OCI-M2 (cell line): Measurements from ENCODE around the gene DDR2.

ENCODE experiments used
- DNase-seq: peaks from one replicate; lab custom pipeline; 2025; ENCODE audit not compliant: unreplicated experiment; lab: John Stamatoyannopoulos, UW

DDR2 gene

GRCh38 chr1:162694911-162695310 lies 62.6 kb downstream of the DDR2 start:
- DNase-seq = no peak

DNA sequence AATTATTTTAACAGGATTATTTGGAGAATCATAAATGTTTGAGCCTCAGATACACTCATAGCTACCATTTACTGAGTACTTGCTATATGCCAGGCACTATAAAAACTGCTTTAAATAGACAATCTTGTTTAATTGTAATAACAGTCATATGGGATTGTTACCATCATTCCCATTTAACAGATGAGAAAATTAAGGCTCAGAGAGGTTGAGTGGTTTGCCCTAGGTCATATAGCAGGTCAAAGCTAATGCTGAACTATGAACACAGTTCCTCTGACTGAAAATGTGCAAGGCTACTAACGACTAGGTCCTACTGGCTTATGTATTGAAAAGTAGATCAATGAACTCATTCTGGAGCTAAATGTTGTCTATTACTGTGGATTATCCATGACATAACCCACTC lies 63.4 kb downstream of the DDR2 start:
- DNase-seq = no peak

DNA sequence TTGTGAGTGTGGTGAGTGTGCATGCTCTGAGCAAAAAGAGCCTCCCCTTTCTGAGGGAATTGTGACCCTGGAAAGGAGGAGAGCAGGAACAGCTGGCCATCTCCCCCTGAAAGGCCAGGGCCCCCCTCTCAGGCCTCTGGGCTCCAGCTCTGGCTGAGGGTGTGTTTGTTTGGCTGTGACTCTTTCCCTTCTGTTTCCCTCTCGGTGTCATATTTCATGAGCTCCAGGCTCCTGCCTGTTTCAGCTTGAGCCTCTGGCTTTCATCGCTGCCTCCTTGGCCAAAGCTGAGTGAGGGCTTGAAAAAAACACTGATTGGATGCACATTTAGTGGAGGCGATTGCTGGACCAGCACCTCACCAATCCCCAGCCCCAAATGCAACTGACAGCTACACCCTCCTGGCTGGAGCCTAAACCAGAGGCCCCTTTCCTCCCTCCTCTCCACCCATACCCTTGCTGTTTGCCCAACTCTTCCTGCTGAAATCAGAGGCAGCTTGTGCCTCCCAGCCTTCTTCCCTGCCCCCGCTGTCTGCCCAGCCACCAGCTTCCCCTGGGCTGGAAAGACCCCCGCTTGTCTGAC lies 64.1 kb downstream of the DDR2 start:
- DNase-seq = no peak

- no peak for DNase-seq
These were observed 65.1 kb downstream of the DDR2 start for GRCh38 chr1:162697140-162697895.

- DNase-seq = no peak
These were observed 67.1 kb downstream of the DDR2 start for GRCh38 chr1:162699366-162699765.

DNA sequence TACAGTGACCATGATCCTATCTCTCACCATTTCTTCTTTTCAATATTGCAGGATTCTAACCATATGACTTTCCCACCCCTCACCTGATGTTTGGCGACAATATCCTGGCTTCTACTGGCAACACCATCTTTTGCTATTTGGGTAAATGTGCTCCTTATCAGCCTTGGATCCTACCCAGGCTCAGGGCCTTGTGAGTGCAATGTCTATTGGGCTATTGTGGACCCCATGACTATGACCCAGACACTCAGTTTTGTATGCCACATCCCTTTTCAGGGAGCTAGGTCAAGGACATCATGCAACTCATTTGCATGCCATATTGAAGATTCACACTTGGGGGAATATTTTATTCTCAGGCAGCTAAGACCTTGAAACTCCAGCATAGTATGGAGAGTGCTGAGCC lies 67.9 kb downstream of the DDR2 start:
- DNase-seq = no peak

- DNase-seq = no peak
These were observed 69.0 kb downstream of the DDR2 start for GRCh38 chr1:162701286-162701685.

- no peak for DNase-seq
These were observed 70.4 kb downstream of the DDR2 start for GRCh38 chr1:162702628-162703027.

- DNase-seq = no peak
These were observed 71.4 kb downstream of the DDR2 start for GRCh38 chr1:162703708-162704107.

GRCh38 chr1:162704673-162705424 lies 72.6 kb downstream of the DDR2 start:
- DNase-seq = no peak

DNA sequence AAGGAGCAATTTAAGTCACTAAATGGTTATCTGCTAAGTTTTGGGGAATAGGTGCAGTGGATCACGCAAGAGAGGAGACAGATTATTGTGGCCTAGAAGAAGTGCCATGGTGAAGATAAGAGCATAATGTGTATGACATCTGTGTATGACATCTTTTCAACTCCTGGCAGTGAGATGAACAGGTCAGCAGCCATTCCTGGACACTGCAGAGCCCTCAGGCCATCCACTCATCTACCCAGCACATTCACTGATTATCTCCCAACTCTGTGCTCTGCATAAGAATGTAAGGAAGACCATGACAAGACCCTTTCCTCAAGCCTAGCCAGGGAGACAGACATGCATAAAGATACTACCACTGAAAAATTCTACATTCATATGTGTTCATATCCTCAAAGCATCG lies 73.7 kb downstream of the DDR2 start:
- no peak for DNase-seq

DNA sequence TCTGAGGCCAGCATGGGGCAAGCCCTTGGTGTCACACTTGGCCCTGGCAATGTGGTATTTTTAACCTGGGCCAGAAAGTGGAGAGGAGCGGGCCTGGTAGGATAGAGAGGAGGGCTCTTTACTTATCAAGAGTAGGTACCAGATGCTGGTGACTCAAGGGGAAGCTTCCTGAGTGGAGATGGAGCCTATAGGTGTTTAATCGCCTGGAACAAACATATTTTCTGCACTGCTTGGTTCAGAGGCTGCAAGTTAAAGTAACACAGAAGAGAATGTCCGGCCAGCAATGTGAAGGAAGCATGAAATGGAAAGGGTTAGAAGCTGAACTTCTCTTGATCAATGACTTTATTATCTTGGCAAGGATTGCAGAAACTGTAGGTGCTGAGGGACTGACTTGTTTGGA lies 74.3 kb downstream of the DDR2 start:
- DNase-seq = no peak

- DNase-seq = no peak
These were observed 76.0 kb downstream of the DDR2 start for GRCh38 chr1:162708286-162708685.

- DNase-seq = no peak
These were observed 77.0 kb downstream of the DDR2 start for GRCh38 chr1:162709132-162709860.

GRCh38 chr1:162709870-162710269 lies 77.6 kb downstream of the DDR2 start:
- DNase-seq = no peak

- no peak for DNase-seq
These were observed 78.1 kb downstream of the DDR2 start for GRCh38 chr1:162710345-162710744.

GRCh38 chr1:162710780-162711465 lies 78.7 kb downstream of the DDR2 start:
- no peak for DNase-seq

DNA sequence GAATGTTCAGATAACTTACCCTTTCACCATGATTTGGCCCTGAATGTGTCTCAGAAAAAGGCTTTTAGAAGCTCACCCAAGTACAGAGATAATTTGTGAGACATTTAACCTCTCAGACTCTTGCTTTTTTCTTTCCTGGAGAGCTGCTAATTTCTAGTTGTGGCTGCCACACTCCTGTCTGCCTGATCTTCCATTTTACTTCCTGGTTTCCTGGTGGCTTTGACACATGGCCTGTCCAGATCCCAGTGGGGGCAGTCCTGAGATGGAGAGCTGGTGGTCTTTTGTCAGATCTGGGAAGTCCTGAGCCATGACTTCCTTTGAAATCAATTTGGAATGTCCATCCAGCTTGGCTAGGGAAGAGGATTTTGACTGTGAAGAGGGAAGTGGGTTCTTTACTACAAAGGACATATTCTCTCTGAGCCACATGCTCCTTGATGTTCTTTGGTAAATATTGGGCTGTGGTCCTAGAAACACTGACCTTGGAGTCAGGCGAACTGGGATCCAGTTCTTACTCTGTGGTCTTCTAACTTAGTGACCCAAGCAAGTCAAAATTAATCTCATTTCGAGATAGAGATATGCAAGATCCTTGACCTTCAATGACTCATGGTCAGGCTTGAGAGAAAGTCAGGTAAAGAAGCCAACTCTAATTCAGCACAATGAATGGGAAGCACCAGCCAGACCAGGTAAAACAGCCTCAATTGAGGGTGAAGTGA lies 80.2 kb downstream of the DDR2 start:
- DNase-seq = no peak

GRCh38 chr1:162716123-162716522 lies 83.9 kb downstream of the DDR2 start:
- no peak for DNase-seq

- no peak for DNase-seq
These were observed 84.3 kb downstream of the DDR2 start for GRCh38 chr1:162716552-162716951.
